ENCODE measurements around the gene GAB1.

GAB1 gene

GRCh38 chr4:143391261-143391660 lies 54.6 kb downstream of the GAB1 start:
- no peak for DNase-seq

- DNase-seq, result no peak
These were observed 55.2 kb downstream of the GAB1 start for GRCh38 chr4:143391895-143392294.

- DNase-seq, result no peak
These were observed 56.5 kb downstream of the GAB1 start for GRCh38 chr4:143393195-143393594.

- DNase-seq, result no peak
These were observed 58.2 kb downstream of the GAB1 start for GRCh38 chr4:143394739-143395453.

GRCh38 chr4:143396695-143397094 lies 60.0 kb downstream of the GAB1 start:
- DNase-seq, result no peak

- DNase-seq, result no peak
These were observed 60.7 kb downstream of the GAB1 start for GRCh38 chr4:143397335-143397734.

- DNase-seq, result no peak
These were observed 61.2 kb downstream of the GAB1 start for GRCh38 chr4:143397887-143398286.

- no peak for DNase-seq
These were observed 62.7 kb downstream of the GAB1 start for GRCh38 chr4:143399113-143399949.

- DNase-seq, result no peak
These were observed 63.4 kb downstream of the GAB1 start for GRCh38 chr4:143400082-143400481.

- DNase-seq, result no peak
These were observed 66.3 kb downstream of the GAB1 start for GRCh38 chr4:143402776-143403552.

GRCh38 chr4:143403553-143403820 lies 66.8 kb downstream of the GAB1 start:
- no peak for DNase-seq

GRCh38 chr4:143404555-143404954 lies 67.9 kb downstream of the GAB1 start:
- DNase-seq, result no peak

- DNase-seq, result no peak
These were observed 68.5 kb downstream of the GAB1 start for GRCh38 chr4:143405075-143405730.

GRCh38 chr4:143406523-143406922 lies 69.8 kb downstream of the GAB1 start:
- DNase-seq, result no peak

- no peak for DNase-seq
These were observed 70.8 kb downstream of the GAB1 start for GRCh38 chr4:143407474-143407873.

- no peak for DNase-seq
These were observed 71.2 kb downstream of the GAB1 start for GRCh38 chr4:143407888-143408287.

GRCh38 chr4:143410015-143410414 lies 73.3 kb downstream of the GAB1 start:
- DNase-seq, result no peak

- no peak for DNase-seq
These were observed 75.1 kb downstream of the GAB1 start for GRCh38 chr4:143411527-143412419.

- no peak for DNase-seq
These were observed 75.7 kb downstream of the GAB1 start for GRCh38 chr4:143412420-143412758.

GRCh38 chr4:143417679-143418403 lies 81.2 kb downstream of the GAB1 start:
- DNase-seq, result no peak

GRCh38 chr4:143420227-143420626 lies 83.6 kb downstream of the GAB1 start:
- no peak for DNase-seq

GRCh38 chr4:143421609-143422008 lies 84.9 kb downstream of the GAB1 start:
- DNase-seq, result no peak
